Measurements from ENCODE around the gene KRTAP12-2. TPM values are rescaled to one million over a fixed set of nuclear protein-coding genes. Genes with fewer than 3 reads are reported as not detected.

KRTAP12-2 gene
- total RNA-seq, 4 donors from 2014 or later, result not detected

- TF ChIP-seq CTCF (IDR thresholded peaks at IDR 0.05 in 4 of 5, conservative IDR thresholded peaks at IDR 0.05 in 1 of 5), result no peak
- TF ChIP-seq POLR2A (IDR thresholded peaks at IDR 0.05), result no peak
- H3K27me3 ChIP-seq, result peaks cover 55 to 88% (median 87%) of the 10 kb centered on the region in 3 donors
Measured at GRCh38 chr21:44702111-44702972, 35.6 kb upstream of the KRTAP12-2 start.

GRCh38 chr21:44701541-44701940 is 34.8 kb upstream of the KRTAP12-2 start:
- H3K27ac ChIP-seq, result no peak overlapping the region
- H3K4me1 ChIP-seq, result no peaks in the 10 kb centered on the region
- H3K4me3 ChIP-seq, result no peak overlapping the region
- TF ChIP-seq POLR2A (IDR thresholded peaks at IDR 0.05), result no peak
- TF ChIP-seq CTCF (IDR thresholded peaks at IDR 0.05 in 4 of 5, conservative IDR thresholded peaks at IDR 0.05 in 1 of 5), result no peak
- no peak for ATAC-seq
- in situ Hi-C loops (cut with MboI; ENCODE audit: low sequenced_read_pairs in 4 of 4), result no loop called here
- H3K27me3 ChIP-seq, result peaks cover 49 to 84% (median 79%) of the 10 kb centered on the region in 3 donors
- no peak for DNase-seq
- no peaks in the 10 kb centered on the region for H3K9me3 ChIP-seq
- intact Hi-C loops (cut with DNase I; ENCODE audit: low total_unique reads), result no loop called here
- H3K36me3 ChIP-seq, result no peaks in the 10 kb centered on the region

More at GRCh38 chr21:44702111-44702972, 35.6 kb upstream of the KRTAP12-2 start:
- H3K27ac ChIP-seq, result no peak overlapping the region
- no peaks in the 10 kb centered on the region for H3K4me1 ChIP-seq
- H3K4me3 ChIP-seq, result no peak overlapping the region
- no peaks in the 10 kb centered on the region for H3K36me3 ChIP-seq
- no peak for DNase-seq
- no peaks in the 10 kb centered on the region for H3K9me3 ChIP-seq
- no peak for ATAC-seq
- in situ Hi-C loops (cut with MboI; ENCODE audit: low sequenced_read_pairs in 4 of 4) (no loop called here), intact Hi-C loops (cut with DNase I; ENCODE audit: low total_unique reads) (no loop called here)

- Histone ChIP-seq H3K27me3 (peaks cover 44 to 79% (median 74%) of the 10 kb centered on the region in 3 donors), H3K36me3 (no peaks in the 10 kb centered on the region), H3K9me3 (no peaks in the 10 kb centered on the region), H3K4me3 (no peak overlapping the region), H3K4me1 (no peaks in the 10 kb centered on the region), H3K27ac (no peak overlapping the region)
- TF ChIP-seq CTCF (IDR thresholded peaks at IDR 0.05 in 4 of 5, conservative IDR thresholded peaks at IDR 0.05 in 1 of 5), result no peak
- no peak for TF ChIP-seq POLR2A (IDR thresholded peaks at IDR 0.05)
- no peak for DNase-seq
- no peak for ATAC-seq
- intact Hi-C loops (cut with DNase I; ENCODE audit: low total_unique reads) (no loop called here), in situ Hi-C loops (cut with MboI; ENCODE audit: low sequenced_read_pairs in 4 of 4) (no loop called here)
Measured at GRCh38 chr21:44701023-44701400, 34.3 kb upstream of the KRTAP12-2 start.

DNA sequence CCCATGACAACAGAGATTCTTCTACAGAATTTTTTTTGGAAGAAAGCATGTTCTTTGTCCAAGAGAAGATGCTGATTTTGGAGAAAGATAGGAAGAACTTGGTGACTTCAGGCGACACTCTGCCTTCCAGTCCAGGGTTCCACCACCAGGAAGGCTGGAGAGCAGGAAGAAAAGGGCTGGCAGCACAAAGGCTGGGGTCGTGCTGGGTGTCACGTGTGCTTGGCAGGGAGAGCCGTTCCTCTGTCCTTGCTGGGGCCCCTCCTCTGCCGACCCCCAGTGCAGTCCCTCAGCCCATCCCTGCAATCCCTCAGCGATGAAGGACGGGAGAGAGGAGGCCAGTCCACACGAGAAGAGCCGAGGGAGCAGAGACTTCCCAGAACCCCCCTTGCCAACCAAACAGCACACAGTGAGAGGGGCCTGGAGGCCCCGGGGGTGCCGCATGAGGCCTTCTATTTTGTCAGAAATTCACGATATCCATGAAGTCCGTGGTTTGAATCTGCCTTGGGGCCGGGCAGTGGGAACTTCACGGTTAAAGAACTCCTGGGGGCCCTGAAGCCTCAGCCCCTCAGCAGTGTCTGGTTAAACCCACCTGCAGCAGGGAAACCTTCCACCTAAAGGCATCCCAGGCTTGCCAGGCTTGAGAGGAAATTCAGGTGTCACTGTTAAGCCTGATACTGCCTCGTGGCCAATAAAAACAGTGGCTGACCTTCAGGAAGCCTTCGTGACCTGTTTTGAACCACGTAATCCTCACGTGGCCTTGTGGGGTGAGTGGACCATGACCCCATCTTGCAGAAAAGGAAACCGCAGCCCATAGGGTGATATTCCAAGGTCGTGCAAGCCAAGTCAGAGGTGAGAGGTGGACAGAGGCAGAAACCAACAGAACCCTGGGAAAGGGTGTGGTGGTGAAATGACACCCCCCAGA is 33.6 kb upstream of the KRTAP12-2 start:
- TF ChIP-seq POLR2A (IDR thresholded peaks at IDR 0.05), result no peak
- TF ChIP-seq CTCF (IDR thresholded peaks at IDR 0.05 in 4 of 5, conservative IDR thresholded peaks at IDR 0.05 in 1 of 5), result no peak
- Histone ChIP-seq H3K27me3 (peaks cover 44 to 76% (median 72%) of the 10 kb centered on the region in 3 donors), H3K4me3 (no peak overlapping the region), H3K9me3 (no peaks in the 10 kb centered on the region), H3K4me1 (no peaks in the 10 kb centered on the region), H3K27ac (no peak overlapping the region), H3K36me3 (no peaks in the 10 kb centered on the region)
- ATAC-seq, result no peak
- intact Hi-C loops (cut with DNase I; ENCODE audit: low total_unique reads), result no loop called here
- in situ Hi-C loops (cut with MboI; ENCODE audit: low sequenced_read_pairs in 4 of 4), result no loop called here
- DNase-seq, result no peak
